H9 (cell line): Measurements from ENCODE around the gene MBD3L1. TPM values are rescaled to one million over a fixed set of nuclear protein-coding genes. Genes with fewer than 3 reads are reported as not detected.

Experiments used
- DNase-seq: peaks from one replicate; pipeline ENCODE4 v3.0.0-alpha.2; 2017
- H2AFZ ChIP-seq: one replicate; pipeline ENCODE4 v1.6.1; 2013; ENCODE audit warnings: mild to moderate bottlenecking, low read length, control low read depth, moderate library complexity
- H2AK5ac ChIP-seq: 2 replicates; pipeline ENCODE4 v1.6.1; 2013; ENCODE audit warnings: low read length, control low read depth, mixed read lengths; ENCODE audit not compliant: insufficient read length
- H2BK120ac ChIP-seq: one replicate; pipeline ENCODE4 v1.6.1; 2013; ENCODE audit warnings: low read depth, mild to moderate bottlenecking, low read length, control low read depth, inconsistent platforms; ENCODE audit not compliant: poor library complexity, severe bottlenecking
- H2BK12ac ChIP-seq: 2 replicates; pipeline ENCODE4 v1.6.1; 2013; ENCODE audit warnings: low read length, control low read depth, mixed read lengths, low read depth; ENCODE audit not compliant: insufficient read length
- H2BK15ac ChIP-seq: 2 replicates; pipeline ENCODE4 v1.6.1; 2013; ENCODE audit warnings: low read depth, low read length, control low read depth
- H2BK20ac ChIP-seq: one replicate; pipeline ENCODE4 v1.6.1; 2013; ENCODE audit warnings: low read depth, mild to moderate bottlenecking, low read length, control low read depth, inconsistent platforms; ENCODE audit not compliant: poor library complexity, severe bottlenecking
- H2BK5ac ChIP-seq: 2 replicates; pipeline ENCODE4 v1.6.1; 2013; ENCODE audit warnings: low read length, control low read depth, mixed read lengths; ENCODE audit not compliant: insufficient read length
- H3K14ac ChIP-seq: 2 replicates; pipeline ENCODE4 v1.6.1; 2013; ENCODE audit warnings: low read length, control low read depth; ENCODE audit not compliant: insufficient read depth
- H3K18ac ChIP-seq: 2 replicates; pipeline ENCODE4 v1.6.1; 2013; ENCODE audit warnings: low read depth, mild to moderate bottlenecking, mixed read lengths, low read length, control low read depth; ENCODE audit not compliant: insufficient read length
- H3K23ac ChIP-seq: 2 replicates; pipeline ENCODE4 v1.6.1; 2013; ENCODE audit warnings: low read length, control low read depth, mixed read lengths, low read depth; ENCODE audit not compliant: insufficient read length
- H3K23me2 ChIP-seq: 2 replicates; pipeline ENCODE4 v1.6.1; 2013; ENCODE audit warnings: low read depth, mild to moderate bottlenecking, mixed read lengths, low read length, control low read depth; ENCODE audit not compliant: insufficient read length, poor library complexity, severe bottlenecking
- H3K27ac ChIP-seq: 2 replicates; pipeline ENCODE4 v1.5.1; 2013; ENCODE audit warnings: low read length, control low read depth, mixed read lengths, low read depth; ENCODE audit not compliant: insufficient read length
- H3K27me3 ChIP-seq: 2 replicates; pipeline ENCODE4 v1.6.1; 2013; ENCODE audit warnings: low read length, control low read depth, inconsistent platforms; ENCODE audit not compliant: insufficient read depth
- H3K4ac ChIP-seq: 2 replicates; pipeline ENCODE4 v1.6.1; 2013; ENCODE audit warnings: low read depth, mild to moderate bottlenecking, control low read depth, inconsistent platforms, low read length, moderate library complexity
- H3K4me1 ChIP-seq: 2 replicates; pipeline ENCODE4 v1.6.1; 2013; ENCODE audit warnings: low read length, control low read depth, inconsistent platforms; ENCODE audit not compliant: insufficient read depth
- H3K4me2 ChIP-seq: 2 replicates; pipeline ENCODE4 v1.6.1; 2013; ENCODE audit warnings: low read length, control low read depth, mixed read lengths; ENCODE audit not compliant: insufficient read length, insufficient read depth
- H3K56ac ChIP-seq: 2 replicates; pipeline ENCODE4 v1.6.1; 2013; ENCODE audit warnings: low read depth, mild to moderate bottlenecking, mixed read lengths, low read length, control low read depth; ENCODE audit not compliant: insufficient read length
- H3K79me1 ChIP-seq: 2 replicates; pipeline ENCODE4 v1.6.1; 2013; ENCODE audit warnings: low read depth, mild to moderate bottlenecking, moderate library complexity, low read length, control low read depth, inconsistent platforms; ENCODE audit not compliant: insufficient read depth, poor library complexity, severe bottlenecking
- H3K79me2 ChIP-seq: 2 replicates; pipeline ENCODE4 v1.6.1; 2013; ENCODE audit warnings: low read length, control low read depth, inconsistent platforms; ENCODE audit not compliant: insufficient read depth
- H3K9ac ChIP-seq: 2 replicates; pipeline ENCODE4 v1.6.1; 2013; ENCODE audit warnings: low read length, control low read depth, mixed read lengths; ENCODE audit not compliant: insufficient read length; ENCODE audit errors: extremely low read depth
- H3K9me3 ChIP-seq: one replicate; pipeline ENCODE4 v1.6.1; 2013; ENCODE audit warnings: low read depth, low read length, inconsistent platforms; ENCODE audit not compliant: control insufficient read depth
- H3T11ph ChIP-seq: one replicate; pipeline ENCODE4 v1.6.1; 2013; ENCODE audit warnings: mild to moderate bottlenecking, low read length, control low read depth, inconsistent platforms
- H4K20me1 ChIP-seq: one replicate; pipeline ENCODE4 v1.6.1; 2013; ENCODE audit not compliant: control insufficient read depth, insufficient read length, insufficient read depth
- H4K5ac ChIP-seq: 2 replicates; pipeline ENCODE4 v1.6.1; 2013; ENCODE audit warnings: low read depth, mild to moderate bottlenecking, mixed read lengths, low read length, control low read depth; ENCODE audit not compliant: insufficient read length
- H4K8ac ChIP-seq: replicated peaks from 2 replicates; pipeline ENCODE4 v1.6.1; 2013; ENCODE audit warnings: low read length, control low read depth, mixed read lengths, low read depth; ENCODE audit not compliant: insufficient read length
- H4K91ac ChIP-seq: 2 replicates; pipeline ENCODE4 v1.6.1; 2013; ENCODE audit warnings: low read depth, mild to moderate bottlenecking, moderate library complexity, mixed read lengths, low read length, control low read depth; ENCODE audit not compliant: insufficient read length
- H3K27ac Mint-ChIP-seq, 3 experiments: 2 replicates in 2 of 3; 3 replicates in 1 of 3; pipeline ENCODE4 v1.8.0; 2020 to 2021; ENCODE audit warnings: mixed read lengths in 3 of 3, mild to moderate bottlenecking in 1 of 3, moderate library complexity in 1 of 3
- H3K27me3 Mint-ChIP-seq: 2 replicates; pipeline ENCODE4 v1.8.0; 2021; ENCODE audit warnings: low read depth, mild to moderate bottlenecking, moderate library complexity, mixed read lengths
- H3K36me3 Mint-ChIP-seq, 3 experiments: 2 replicates in 2 of 3; 3 replicates in 1 of 3; pipeline ENCODE4 v1.8.0; 2020 to 2021; ENCODE audit warnings: low read depth in 3 of 3, mixed read lengths in 3 of 3; ENCODE audit not compliant: insufficient read depth in 1 of 3
- H3K4me1 Mint-ChIP-seq, 2 experiments: 2 replicates each; pipeline ENCODE4 v1.8.0; 2020; ENCODE audit warnings: mixed read lengths in 2 of 2
- H3K4me3 Mint-ChIP-seq, 2 experiments: 2 replicates in 1 of 2; 3 replicates in 1 of 2; pipeline ENCODE4 v1.8.0; 2020 to 2021; ENCODE audit warnings: mild to moderate bottlenecking in 2 of 2, mixed read lengths in 2 of 2, moderate library complexity in 1 of 2
- H3K9me3 Mint-ChIP-seq, 2 experiments: 2 replicates in 1 of 2; 3 replicates in 1 of 2; pipeline ENCODE4 v1.8.0; 2020; ENCODE audit warnings: mild to moderate bottlenecking in 2 of 2, mixed read lengths in 2 of 2, moderate library complexity in 1 of 2
- CTCF ChIP-seq: fragments of 200-600 bp; sonication (generic); conservative IDR thresholded peaks from 3 replicates; pipeline ENCODE4 v1.8.0; 2021; ENCODE audit warnings: antibody characterized with exemption, mild to moderate bottlenecking
- WGBS: extraction: QIAGEN DNeasy Blood & Tissue Kit; methylation state at CpG from one replicate; pipeline ENCODE4 v1.1.7; 2013; ENCODE audit warnings: missing lambda C conversion rate, low lambda C conversion rate, mixed read lengths; ENCODE audit not compliant: insufficient read length; ENCODE audit errors: extremely low coverage; 5-methylcytosine and 5-hydroxymethylcytosine counted together
- total RNA-seq: library from RNA; stranded (reverse); gene quantifications from 2 replicates; pipeline ENCODE4 v1.2.1, GENCODE V29; 2021

Gene MBD3L1
- total RNA-seq, 1 experiment from 2014 or later: not detected

GRCh38 chr19:8814176-8814575 is 18.0 kb upstream of the MBD3L1 start:
- Histone ChIP-seq H3K56ac (no peak overlapping the region), H3K14ac (no peak overlapping the region), H3K23ac (no peak overlapping the region), H3K79me2 (no peaks in the 10 kb centered on the region), H3T11ph (no peak overlapping the region), H4K8ac (no peak overlapping the region), H3K23me2 (no peaks in the 10 kb centered on the region), H3K27me3 (no peaks in the 10 kb centered on the region), H2BK15ac (no peak overlapping the region), H2AFZ (no peak overlapping the region), H4K5ac (no peak overlapping the region), H2BK12ac (no peak overlapping the region), H2BK120ac (no peak overlapping the region), H3K4me1 (no peaks in the 10 kb centered on the region), H2AK5ac (no peak overlapping the region), H4K20me1 (no peaks in the 10 kb centered on the region), H3K79me1 (no peaks in the 10 kb centered on the region), H2BK5ac (no peak overlapping the region), H3K4ac (no peak overlapping the region), H4K91ac (no peak overlapping the region), H2BK20ac (no peak overlapping the region), H3K9me3 (peaks cover 78% of the 10 kb centered on the region), H3K27ac (no peak overlapping the region), H3K9ac (no peak overlapping the region), H3K18ac (no peak overlapping the region), H3K4me2 (no peak overlapping the region)
- Mint-ChIP-seq H3K27ac (no peak overlapping the region), H3K4me3 (no peak overlapping the region), H3K36me3 (peaks cover 96 to 100% (median 97%) of the 10 kb centered on the region in 3 experiments), H3K4me1 (no peaks in the 10 kb centered on the region), H3K27me3 (no peaks in the 10 kb centered on the region; the same call in 1 of the 2 replicates), H3K9me3 (peaks cover 93 to 98% of the 10 kb centered on the region in 2 experiments)
- WGBS: no CpG with 5 or more reads among the region's 3 CpGs
- no peak for TF ChIP-seq CTCF
- DNase-seq: no peak
